A549 (cell line): ENCODE measurements around the gene SLC8A1. TPM values are rescaled to one million over a fixed set of nuclear protein-coding genes. Genes with fewer than 3 reads are reported as not detected.
A peak's percentile ranks its signal among the peaks of the same experiment; 100 is the strongest.

Source experiments
- ATAC-seq, 2 experiments: fragments of 200-7000 bp in 1 of 2; fragments of >200 bp in 1 of 2; cut with Nextera tagmentation in 1 of 2; cut with Tn5 transposase in 1 of 2; 3 replicates each; pipeline versions ENCODE4 v1.8.0 to v1.9.1; 2018 to 2020; ENCODE audit warnings: mild to moderate bottlenecking in 1 of 2, moderate library complexity in 1 of 2
- CTCF ChIA-PET: fragments of 300-600 bp; sonication (Branson Sonifier 250); formaldehyde crosslinking; extraction: SDS; loops from one replicate; lab custom pipeline; 2021; ENCODE audit warnings: antibody characterized with exemption, inconsistent platforms; lab: Yijun Ruan, JAX
- POLR2A ChIA-PET: fragments of 350-600 bp; formaldehyde crosslinking; extraction: SDS; loops from one replicate; lab custom pipeline; 2021; ENCODE audit warnings: antibody characterized with exemption, inconsistent platforms; lab: Yijun Ruan, JAX
- DNase-seq, 2 experiments: peaks; one replicate each; pipeline versions ENCODE4 v3.0.0 to v3.0.0-alpha.2; 2011 to 2016; ENCODE audit warnings: low read depth in 1 of 2, low spot score in 1 of 2
- FAIRE-seq: peaks from 2 replicates; lab custom pipeline; 2011; peaks lifted over from hg19 to GRCh38; lab: Jason Lieb, UNC
- H3K27ac ChIP-seq, 2 experiments: fragments of >200 bp; sonication (Bioruptor Twin); formaldehyde crosslinking; 3 replicates each; pipeline ENCODE4 v1.5.1; 2016 to 2017
- H3K4me1 ChIP-seq: fragments of >200 bp; sonication (Bioruptor Twin); formaldehyde crosslinking; 3 replicates; pipeline ENCODE4 v1.6.1; 2016
- H3K4me2 ChIP-seq: fragments of >200 bp; sonication (Bioruptor Twin); formaldehyde crosslinking; 3 replicates; pipeline ENCODE4 v1.6.1; 2016
- H3K4me3 ChIP-seq: fragments of >200 bp; sonication (Bioruptor Twin); formaldehyde crosslinking; 3 replicates; pipeline ENCODE4 v1.5.1; 2016
- H3K9me3 ChIP-seq: fragments of >200 bp; sonication (Bioruptor Twin); formaldehyde crosslinking; 3 replicates; pipeline ENCODE4 v1.6.1; 2016
- ATOH8 ChIP-seq: fragments of 250-450 bp; sonication (Bioruptor Pico); IDR thresholded peaks from 2 replicates; pipeline ENCODE4 v1.5.0; 2020; ENCODE audit warnings: low read depth, mild to moderate bottlenecking, moderate library complexity
- BCL3 ChIP-seq: fragments of >200 bp; sonication (Bioruptor Twin); formaldehyde crosslinking; IDR thresholded peaks from 3 replicates; pipeline ENCODE4 v1.6.1; 2016
- CBX8 ChIP-seq: fragments of 200-600 bp; sonication (generic); IDR thresholded peaks from 2 replicates; pipeline ENCODE4 v1.6.1; 2016
- CEBPB ChIP-seq, 2 experiments: fragments of >200 bp in 1 of 2; sonication (Bioruptor Twin) in 1 of 2; formaldehyde crosslinking in 1 of 2; IDR thresholded peaks; 2 replicates each; pipeline ENCODE4 v1.6.1; 2012 to 2016
- E2F6 ChIP-seq: IDR thresholded peaks from 2 replicates; pipeline ENCODE4 v1.6.1; 2012; ENCODE audit warnings: low read depth, borderline replicate concordance
- EHF ChIP-seq: fragments of 250-450 bp; sonication (Bioruptor Pico); IDR thresholded peaks from 2 replicates; pipeline ENCODE4 v1.5.0; 2020; ENCODE audit warnings: mild to moderate bottlenecking
- ELK1 ChIP-seq: fragments of 150-350 bp; IDR thresholded peaks from 2 replicates; pipeline ENCODE4 v1.6.1; 2014; ENCODE audit warnings: low read depth, mild to moderate bottlenecking, low read length
- FOSL2 ChIP-seq, 2 experiments: fragments of 450-650 bp in 1 of 2; fragments of >200 bp in 1 of 2; sonication (Bioruptor Twin) in 1 of 2; formaldehyde crosslinking; IDR thresholded peaks; 2 replicates each; pipeline versions ENCODE4 v1.5.0 to v1.6.1; 2016 to 2020; ENCODE audit warnings: mild to moderate bottlenecking in 1 of 2, moderate library complexity in 1 of 2
- GATA3 ChIP-seq: IDR thresholded peaks from 2 replicates; pipeline ENCODE4 v1.6.1; 2012; ENCODE audit warnings: borderline replicate concordance
- HES2 ChIP-seq: fragments of >200 bp; sonication (Bioruptor Twin); formaldehyde crosslinking; IDR thresholded peaks from 2 replicates; pipeline ENCODE4 v1.6.1; 2016
- HEYL ChIP-seq: fragments of 250-450 bp; sonication (Bioruptor Pico); IDR thresholded peaks from 2 replicates; pipeline ENCODE4 v1.8.0; 2021; ENCODE audit warnings: mild to moderate bottlenecking, moderate library complexity
- JUNB ChIP-seq: fragments of >200 bp; sonication (Bioruptor Twin); formaldehyde crosslinking; IDR thresholded peaks from 2 replicates; pipeline ENCODE4 v1.6.1; 2016
- KDM1A ChIP-seq: fragments of 200-600 bp; sonication (generic); IDR thresholded peaks from 2 replicates; pipeline ENCODE4 v1.6.1; 2016; ENCODE audit warnings: low read depth, mild to moderate bottlenecking
- MAFK ChIP-seq: fragments of 450-650 bp; IDR thresholded peaks from 2 replicates; pipeline ENCODE4 v1.6.1; 2014; ENCODE audit not compliant: partially characterized antibody
- MYC ChIP-seq: IDR thresholded peaks from 2 replicates; pipeline ENCODE4 v1.6.1; 2012; ENCODE audit warnings: mild to moderate bottlenecking, inconsistent platforms, low read length, improper control_type of control experiment, borderline replicate concordance
- PHF8 ChIP-seq: fragments of 200-600 bp; sonication (generic); IDR thresholded peaks from 2 replicates; pipeline ENCODE4 v1.6.1; 2016; ENCODE audit warnings: low read depth, mild to moderate bottlenecking, antibody characterized with exemption, moderate library complexity, borderline replicate concordance
- POLR2A ChIP-seq: IDR thresholded peaks from 2 replicates; pipeline ENCODE4 v1.6.1; 2012; ENCODE audit warnings: mild to moderate bottlenecking, low read length
- RAD21 ChIP-seq, 2 experiments: fragments of >200 bp in 1 of 2; sonication (Bioruptor Twin) in 1 of 2; formaldehyde crosslinking in 1 of 2; IDR thresholded peaks in 1 of 2; conservative IDR thresholded peaks in 1 of 2; 2 replicates in 1 of 2; 3 replicates in 1 of 2; pipeline ENCODE4 v1.6.1; 2012 to 2018; ENCODE audit warnings: inconsistent platforms in 1 of 2
- RARB ChIP-seq: fragments of 250-450 bp; sonication (Bioruptor Pico); IDR thresholded peaks from 2 replicates; pipeline ENCODE4 v1.8.0; 2021; ENCODE audit warnings: mild to moderate bottlenecking, moderate library complexity
- RCOR1 ChIP-seq: fragments of 150-350 bp; IDR thresholded peaks from 2 replicates; pipeline ENCODE4 v1.6.1; 2014; ENCODE audit warnings: antibody characterized with exemption, low read length, low read depth
- RNF2 ChIP-seq: fragments of 200-600 bp; sonication (generic); IDR thresholded peaks from 2 replicates; pipeline ENCODE4 v1.6.1; 2016; ENCODE audit warnings: low read depth, mild to moderate bottlenecking, antibody characterized with exemption, moderate library complexity, borderline replicate concordance
- SMC3 ChIP-seq: fragments of >200 bp; sonication (Bioruptor Twin); formaldehyde crosslinking; IDR thresholded peaks from 3 replicates; pipeline ENCODE4 v1.6.1; 2018; ENCODE audit warnings: inconsistent platforms
- SREBF2 ChIP-seq: fragments of 450-650 bp; IDR thresholded peaks from 2 replicates; pipeline ENCODE4 v1.6.1; 2014; ENCODE audit warnings: mild to moderate bottlenecking, moderate library complexity
- TFCP2L1 ChIP-seq: fragments of 250-450 bp; sonication (Bioruptor Pico); IDR thresholded peaks from 2 replicates; pipeline ENCODE4 v1.5.0; 2021; ENCODE audit warnings: mild to moderate bottlenecking
- ZNF302 ChIP-seq: fragments of 250-450 bp; sonication (Bioruptor Pico); IDR thresholded peaks from 2 replicates; pipeline ENCODE4 v1.9.0; 2021; ENCODE audit warnings: inconsistent platforms, mild to moderate bottlenecking, moderate library complexity
- ZSCAN20 ChIP-seq: fragments of 250-450 bp; sonication (Bioruptor Pico); IDR thresholded peaks from 2 replicates; pipeline ENCODE4 v1.8.0; 2022; ENCODE audit warnings: mild to moderate bottlenecking, moderate library complexity
- WGBS: methylation state at CpG from one replicate; pipeline ENCODE4 v1.1.6; 2017; ENCODE audit errors: missing lambda C conversion rate; 5-methylcytosine and 5-hydroxymethylcytosine counted together
- polyA plus RNA-seq, 4 experiments: library from polyadenylated mRNA; depleted of rRNA in 3 of 4; stranded (reverse); fragments of >200 nt; fragmentation: RNase III in 1 of 4; extraction: RNeasy Plus Mini Kit Qiagen cat#74134 plus additional on column Dnase treatment in 1 of 4; gene quantifications; 2 replicates in 3 of 4; 3 replicates in 1 of 4; pipeline ENCODE4 v1.2.3, GENCODE V29; 2011 to 2017

Gene SLC8A1
- polyA plus RNA-seq, 2 of the 4 experiments (the other 2 are of a cell fraction) = 0.28 to 0.92 TPM

- TF ChIP-seq ELK1 (no peak), ZSCAN20 (CRISPR knock-in tag) (no peak), FOSL2 (IDR thresholded peaks at IDR 0.05) (no peak), FOSL2 (CRISPR knock-in tag; IDR thresholded peaks at IDR 0.05) (no peak), RARB (no peak), PHF8 (no peak), EHF (no peak)
Measured at GRCh38 chr2:40284797-40285196, 167.1 kb downstream of the SLC8A1 start (continued).

GRCh38 chr2:40283111-40283909 lies 168.6 kb downstream of the SLC8A1 start:
- no peak for ATAC-seq
- 58% methylated on average over 7 of the region's 7 CpGs for WGBS
- H3K27ac ChIP-seq = no peak overlapping the region
- CTCF ChIA-PET = interaction anchor here (1.5 kb wide), 1 partner anchor 370 kb away, joined by 4 read pairs; no protein-coding TSS in a partner anchor
- TF ChIP-seq JUNB = no peak
- no peak for TF ChIP-seq BCL3
- TF ChIP-seq GATA3 = no peak
- no peak for TF ChIP-seq MAFK
- no peak for TF ChIP-seq TFCP2L1 (CRISPR knock-in tag)
- no peak for TF ChIP-seq CEBPB (IDR thresholded peaks at IDR 0.05)
- no peak for TF ChIP-seq ELK1
- TF ChIP-seq SREBF2 = no peak
- no peak for TF ChIP-seq RCOR1
- TF ChIP-seq HEYL (CRISPR knock-in tag) = no peak
- no peak for TF ChIP-seq HES2
- TF ChIP-seq MYC = no peak
- no peak for TF ChIP-seq CBX8
- no peak overlapping the region for H3K4me2 ChIP-seq
- no peak overlapping the region for H3K4me3 ChIP-seq
- no peak for DNase-seq
- FAIRE-seq = no peak
- no peaks in the 10 kb centered on the region for H3K9me3 ChIP-seq
- POLR2A ChIA-PET = no interaction called here
- H3K4me1 ChIP-seq = no peaks in the 10 kb centered on the region

- 28% methylated on average over 7 of the region's 7 CpGs for WGBS
- ATAC-seq (no peak; a peak in 1 of 6 replicates), FAIRE-seq (no peak), DNase-seq (no peak)
- no peaks in the 10 kb centered on the region for H3K9me3 ChIP-seq
- no peak overlapping the region for H3K4me3 ChIP-seq
- peak overlapping the region; percentile 57 for H3K4me2 ChIP-seq
- CTCF ChIA-PET = interaction anchor here (1.0 to 1.5 kb wide), 2 partner anchors 10 to 369 kb away, joined by 4 read pairs; no protein-coding TSS in a partner anchor
- H3K4me1 ChIP-seq = no peaks in the 10 kb centered on the region
- no peak overlapping the region for H3K27ac ChIP-seq
- no peak for TF ChIP-seq E2F6
- TF ChIP-seq KDM1A = no peak
- no peak for TF ChIP-seq ATOH8 (CRISPR knock-in tag)
- no peak for TF ChIP-seq ZNF302 (CRISPR knock-in tag)
- no peak for TF ChIP-seq HES2
- no peak for TF ChIP-seq RAD21 (conservative IDR thresholded peaks at IDR 0.05 in 1 of 2, IDR thresholded peaks at IDR 0.05 in 1 of 2)
- TF ChIP-seq BCL3 = no peak
- TF ChIP-seq SMC3 = no peak
- no peak for TF ChIP-seq HEYL (CRISPR knock-in tag)
- TF ChIP-seq RNF2 = no peak
- TF ChIP-seq GATA3 = no peak
- TF ChIP-seq POLR2A = no peak
- POLR2A ChIA-PET = no interaction called here
Measured at GRCh38 chr2:40282428-40282827, 169.5 kb downstream of the SLC8A1 start.
